Measurements from ENCODE around the gene METTL25B.

DNA sequence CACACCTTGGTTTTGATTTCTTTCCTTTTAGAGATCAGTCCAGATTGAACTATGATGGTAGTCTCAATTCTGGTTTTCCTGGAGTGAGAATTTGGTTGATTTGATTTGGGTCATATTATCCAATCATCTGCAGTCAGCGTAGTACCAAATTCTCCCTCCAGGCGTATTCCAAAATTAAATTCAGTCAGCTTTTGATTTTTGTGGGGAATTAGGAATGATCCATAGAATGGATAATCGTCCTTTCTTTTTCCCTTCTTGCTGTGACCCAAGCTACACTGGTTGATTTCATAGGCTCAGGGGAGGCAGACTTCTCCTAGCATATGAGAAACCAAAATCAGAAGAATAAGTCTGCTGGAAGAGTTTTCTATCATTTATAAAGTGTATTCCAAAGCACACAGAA lies 44.0 kb downstream of the METTL25B start:
- TF ChIP-seq, protein P1, sequence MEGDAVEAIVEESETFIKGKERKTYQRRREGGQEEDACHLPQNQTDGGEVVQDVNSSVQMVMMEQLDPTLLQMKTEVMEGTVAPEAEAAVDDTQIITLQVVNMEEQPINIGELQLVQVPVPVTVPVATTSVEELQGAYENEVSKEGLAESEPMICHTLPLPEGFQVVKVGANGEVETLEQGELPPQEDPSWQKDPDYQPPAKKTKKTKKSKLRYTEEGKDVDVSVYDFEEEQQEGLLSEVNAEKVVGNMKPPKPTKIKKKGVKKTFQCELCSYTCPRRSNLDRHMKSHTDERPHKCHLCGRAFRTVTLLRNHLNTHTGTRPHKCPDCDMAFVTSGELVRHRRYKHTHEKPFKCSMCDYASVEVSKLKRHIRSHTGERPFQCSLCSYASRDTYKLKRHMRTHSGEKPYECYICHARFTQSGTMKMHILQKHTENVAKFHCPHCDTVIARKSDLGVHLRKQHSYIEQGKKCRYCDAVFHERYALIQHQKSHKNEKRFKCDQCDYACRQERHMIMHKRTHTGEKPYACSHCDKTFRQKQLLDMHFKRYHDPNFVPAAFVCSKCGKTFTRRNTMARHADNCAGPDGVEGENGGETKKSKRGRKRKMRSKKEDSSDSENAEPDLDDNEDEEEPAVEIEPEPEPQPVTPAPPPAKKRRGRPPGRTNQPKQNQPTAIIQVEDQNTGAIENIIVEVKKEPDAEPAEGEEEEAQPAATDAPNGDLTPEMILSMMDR (IDR thresholded peaks at IDR 0.05 in 4 of 5, conservative IDR thresholded peaks at IDR 0.05 in 1 of 5), result no peak
- no peak for TF ChIP-seq POLR2A (IDR thresholded peaks at IDR 0.05)
